Esophagus squamous epithelium (tissue), 4 donors: Measurements from ENCODE around the gene AP3D1.

ENCODE experiments used
- CTCF ChIP-seq, 6 experiments: fragments of 450-650 bp in 4 of 6; fragments of 200-600 bp in 2 of 6; sonication (generic) in 2 of 6; IDR thresholded peaks; one replicate each; pipeline ENCODE4 v1.5.1; 2016 to 2019; ENCODE audit warnings: antibody characterized with exemption in 6 of 6, mild to moderate bottlenecking in 4 of 6, moderate library complexity in 4 of 6
- POLR2A ChIP-seq, 4 donors: fragments of 450-650 bp; IDR thresholded peaks; one replicate each; pipeline ENCODE4 v1.6.1; 2017; ENCODE audit warnings: antibody characterized with exemption in 4 of 4, mild to moderate bottlenecking in 4 of 4, moderate library complexity in 3 of 4

- TF ChIP-seq CTCF (IDR thresholded peaks at IDR 0.05) (no peak), POLR2A (IDR thresholded peaks at IDR 0.05) (no peak)
Measured at GRCh38 chr19:2198317-2198716, 47.0 kb upstream of the AP3D1 start.
